MCF 10A (cell line): ENCODE results near the gene ZCCHC24. TPM values are rescaled to one million over a fixed set of nuclear protein-coding genes. Genes with fewer than 3 reads are reported as not detected.

Experiments
- BruUV-seq: library from RNA; stranded (reverse); fragments of 400-500 nt; replicated peaks from 2 replicates; lab custom pipeline; 2021; lab: Mats Ljungman, UMichigan
- CTCF ChIA-PET: fragments of 300-600 bp; sonication (Branson Sonifier 250); formaldehyde crosslinking; extraction: SDS; loops from one replicate; lab custom pipeline; 2021; ENCODE audit warnings: antibody characterized with exemption, inconsistent platforms; lab: Yijun Ruan, JAX
- POLR2A ChIA-PET: fragments of 300-600, 350-650 bp; sonication (Branson Sonifier 250); formaldehyde crosslinking; extraction: SDS; loops from one replicate; lab custom pipeline; 2020; ENCODE audit warnings: antibody characterized with exemption, inconsistent platforms; lab: Yijun Ruan, JAX
- DNase-seq: peaks from one replicate; pipeline ENCODE4 v3.0.0-alpha.2; 2018; ENCODE audit not compliant: unreplicated experiment
- H3K27ac Mint-ChIP-seq: one replicate; pipeline ENCODE4 v1.8.0; 2022; ENCODE audit warnings: mild to moderate bottlenecking, low read depth, mixed read lengths; ENCODE audit not compliant: unreplicated experiment
- H3K27me3 Mint-ChIP-seq: one replicate; pipeline ENCODE4 v1.8.0; 2022; ENCODE audit warnings: mixed read lengths; ENCODE audit not compliant: insufficient read depth, unreplicated experiment
- H3K36me3 Mint-ChIP-seq: one replicate; pipeline ENCODE4 v1.8.0; 2022; ENCODE audit warnings: mild to moderate bottlenecking, moderate library complexity, mixed read lengths; ENCODE audit not compliant: insufficient read depth, unreplicated experiment
- H3K4me1 Mint-ChIP-seq: one replicate; pipeline ENCODE4 v1.8.0; 2022; ENCODE audit warnings: mixed read lengths; ENCODE audit not compliant: insufficient read depth, unreplicated experiment
- H3K4me3 Mint-ChIP-seq: one replicate; pipeline ENCODE4 v1.8.0; 2022; ENCODE audit warnings: mild to moderate bottlenecking, moderate library complexity, mixed read lengths; ENCODE audit not compliant: unreplicated experiment
- H3K9me3 Mint-ChIP-seq: one replicate; pipeline ENCODE4 v1.8.0; 2022; ENCODE audit warnings: mixed read lengths; ENCODE audit not compliant: unreplicated experiment
- CTCF ChIP-seq: fragments of 200-600 bp; IDR thresholded peaks from one replicate; pipeline ENCODE4 v1.8.0; 2022; ENCODE audit warnings: antibody characterized with exemption, mild to moderate bottlenecking; ENCODE audit not compliant: unreplicated experiment
- intact Hi-C: fragments of 100-400 bp; cut with micrococcal nuclease; formaldehyde crosslinking; loops from 2 replicates; pipeline ENCODE4 v1.14.1; 2022
- total RNA-seq: library from RNA; stranded (reverse); gene quantifications from 2 replicates; pipeline ENCODE4 v1.2.3, GENCODE V29; 2022

The ZCCHC24 gene
- total RNA-seq, 1 experiment from 2014 or later: 2.8 TPM

GRCh38 chr10:79392506-79393176 is 52.8 kb downstream of the ZCCHC24 start:
- Mint-ChIP-seq H3K36me3 (no peaks in the 10 kb centered on the region), H3K27me3 (no peaks in the 10 kb centered on the region), H3K27ac (no peak overlapping the region), H3K4me3 (no peak overlapping the region), H3K4me1 (no peaks in the 10 kb centered on the region), H3K9me3 (no peaks in the 10 kb centered on the region)
- intact Hi-C loops: no loop called here
- ChIA-PET POLR2A (no interaction called here), CTCF (interaction anchor here (0.6 kb wide), 1 partner anchor 27 kb away, joined by 7 read pairs; no protein-coding TSS in a partner anchor)
- no peak for DNase-seq
- BruUV-seq: no TSS peak
- TF ChIP-seq CTCF: no peak

GRCh38 chr10:79392020-79392398 is 53.4 kb downstream of the ZCCHC24 start:
- DNase-seq: no peak
- ChIA-PET POLR2A (no interaction called here), CTCF (no interaction called here)
- Mint-ChIP-seq H3K4me3 (no peak overlapping the region), H3K36me3 (no peaks in the 10 kb centered on the region), H3K27ac (no peak overlapping the region), H3K9me3 (no peaks in the 10 kb centered on the region), H3K27me3 (no peaks in the 10 kb centered on the region), H3K4me1 (no peaks in the 10 kb centered on the region)
- TF ChIP-seq CTCF: no peak
- BruUV-seq: no TSS peak
- intact Hi-C loops: no loop called here

- Mint-ChIP-seq H3K4me3 (no peak overlapping the region), H3K27me3 (no peaks in the 10 kb centered on the region), H3K27ac (no peak overlapping the region), H3K9me3 (no peaks in the 10 kb centered on the region), H3K4me1 (no peaks in the 10 kb centered on the region), H3K36me3 (no peaks in the 10 kb centered on the region)
- POLR2A ChIA-PET: no interaction called here
- BruUV-seq: no TSS peak
- intact Hi-C loops: no loop called here
- no peak for DNase-seq
- CTCF ChIA-PET: interaction anchor here (0.8 kb wide), 2 partner anchors 9 to 17 kb away, joined by 3 to 7 read pairs; no protein-coding TSS in a partner anchor
- no peak for TF ChIP-seq CTCF
Observed at GRCh38 chr10:79391231-79392019, 54.0 kb downstream of the ZCCHC24 start.

GRCh38 chr10:79390551-79391229 is 54.7 kb downstream of the ZCCHC24 start:
- DNase-seq: no peak
- intact Hi-C loops: no loop called here
- H3K36me3 Mint-ChIP-seq: no peaks in the 10 kb centered on the region
- no peak for TF ChIP-seq CTCF
- no peaks in the 10 kb centered on the region for H3K9me3 Mint-ChIP-seq
- no peaks in the 10 kb centered on the region for H3K4me1 Mint-ChIP-seq
- H3K27ac Mint-ChIP-seq: no peak overlapping the region
- ChIA-PET POLR2A (no interaction called here), CTCF (interaction anchor here (0.8 kb wide), 2 partner anchors 10 to 16 kb away, joined by 3 to 7 read pairs; no protein-coding TSS in a partner anchor)
- BruUV-seq: no TSS peak
- no peak overlapping the region for H3K4me3 Mint-ChIP-seq
- H3K27me3 Mint-ChIP-seq: no peaks in the 10 kb centered on the region
